Type B pancreatic cell (in vitro differentiated cells): ENCODE data around the gene TNFRSF18. TPM values are rescaled to one million over a fixed set of nuclear protein-coding genes. Genes with fewer than 3 reads are reported as not detected.

Experiments
- DNase-seq: peaks from one replicate; pipeline ENCODE4 v3.0.0; 2021; ENCODE audit warnings: mixed read lengths; ENCODE audit not compliant: unreplicated experiment; ENCODE audit errors: extremely low spot score
- H3K27ac Mint-ChIP-seq: 2 replicates; pipeline ENCODE4 v1.8.0; 2021; ENCODE audit warnings: mild to moderate bottlenecking, mixed read lengths
- H3K27me3 Mint-ChIP-seq: 2 replicates; pipeline ENCODE4 v1.8.0; 2021; ENCODE audit warnings: mixed read lengths
- H3K36me3 Mint-ChIP-seq: 2 replicates; pipeline ENCODE4 v1.8.0; 2021; ENCODE audit warnings: mixed read lengths
- H3K4me1 Mint-ChIP-seq: one replicate; pipeline ENCODE4 v1.8.0; 2021; ENCODE audit warnings: mixed read lengths; ENCODE audit not compliant: unreplicated experiment
- H3K4me3 Mint-ChIP-seq: 2 replicates; pipeline ENCODE4 v1.8.0; 2021; ENCODE audit warnings: mild to moderate bottlenecking, mixed read lengths
- H3K9me3 Mint-ChIP-seq: 2 replicates; pipeline ENCODE4 v1.8.0; 2021; ENCODE audit warnings: mixed read lengths
- total RNA-seq: library from RNA; stranded (reverse); gene quantifications from 2 replicates; pipeline ENCODE4 v1.2.1, GENCODE V29; 2021; ENCODE audit warnings: low replicate concordance
- TF ChIP-seq, protein P1 (sequence below): fragments of 200-600 bp; sonication (generic); conservative IDR thresholded peaks from 2 replicates; pipeline ENCODE4 v1.5.0; 2021; ENCODE audit warnings: antibody characterized with exemption, mild to moderate bottlenecking

The TNFRSF18 gene
- total RNA-seq, 1 donor from 2014 or later = not detected

DNA sequence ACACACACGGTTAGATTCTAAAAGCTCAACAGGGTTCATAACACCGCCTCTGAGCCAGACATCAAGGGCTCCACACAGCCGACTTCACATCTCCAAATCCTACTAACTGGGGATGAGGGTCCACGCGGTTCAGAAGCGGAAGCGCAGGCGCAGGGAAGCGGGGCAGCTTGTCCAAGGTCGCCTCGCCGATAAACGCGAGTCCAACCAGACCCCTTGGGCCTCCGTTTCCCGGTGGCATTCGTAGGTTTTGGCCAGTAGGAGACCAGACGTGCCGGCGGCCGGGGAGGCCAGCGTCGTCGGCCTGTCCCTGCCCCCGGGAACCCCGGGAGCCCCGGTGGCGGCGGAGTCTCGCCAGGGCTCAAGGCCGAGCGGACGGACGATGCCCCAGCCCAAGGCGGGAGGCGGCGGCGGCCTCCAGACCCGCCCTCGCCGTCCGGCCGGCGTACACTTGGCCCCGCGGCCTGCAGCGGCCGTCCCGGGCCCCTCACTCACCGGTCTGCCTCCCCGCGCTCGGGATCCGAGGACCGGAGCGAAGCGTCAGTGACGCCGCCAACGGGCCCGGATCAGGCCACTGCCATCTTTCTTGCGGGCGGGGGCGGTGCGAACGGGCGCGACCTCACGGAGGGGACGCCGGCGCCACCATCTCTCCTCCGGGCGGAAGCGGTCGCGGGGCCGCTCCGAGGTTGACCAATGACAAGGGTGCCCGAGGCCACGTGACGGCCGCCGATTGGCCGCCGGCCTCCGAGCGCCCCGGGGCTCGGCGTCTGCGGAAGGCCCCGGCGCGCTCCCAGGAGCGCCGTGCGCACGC, 25.2 kb upstream of the TNFRSF18 start, which contains the start of gene SDF4:
Gene SDF4 (minus strand): TSS at position 602 of the 808 bp plus-strand sequence. CDS start 3,229 bp downstream, outside the sequence.
- TF ChIP-seq, protein P1, sequence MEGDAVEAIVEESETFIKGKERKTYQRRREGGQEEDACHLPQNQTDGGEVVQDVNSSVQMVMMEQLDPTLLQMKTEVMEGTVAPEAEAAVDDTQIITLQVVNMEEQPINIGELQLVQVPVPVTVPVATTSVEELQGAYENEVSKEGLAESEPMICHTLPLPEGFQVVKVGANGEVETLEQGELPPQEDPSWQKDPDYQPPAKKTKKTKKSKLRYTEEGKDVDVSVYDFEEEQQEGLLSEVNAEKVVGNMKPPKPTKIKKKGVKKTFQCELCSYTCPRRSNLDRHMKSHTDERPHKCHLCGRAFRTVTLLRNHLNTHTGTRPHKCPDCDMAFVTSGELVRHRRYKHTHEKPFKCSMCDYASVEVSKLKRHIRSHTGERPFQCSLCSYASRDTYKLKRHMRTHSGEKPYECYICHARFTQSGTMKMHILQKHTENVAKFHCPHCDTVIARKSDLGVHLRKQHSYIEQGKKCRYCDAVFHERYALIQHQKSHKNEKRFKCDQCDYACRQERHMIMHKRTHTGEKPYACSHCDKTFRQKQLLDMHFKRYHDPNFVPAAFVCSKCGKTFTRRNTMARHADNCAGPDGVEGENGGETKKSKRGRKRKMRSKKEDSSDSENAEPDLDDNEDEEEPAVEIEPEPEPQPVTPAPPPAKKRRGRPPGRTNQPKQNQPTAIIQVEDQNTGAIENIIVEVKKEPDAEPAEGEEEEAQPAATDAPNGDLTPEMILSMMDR = no peak
- Mint-ChIP-seq H3K27ac (peak within 1 kb of the TSS; percentile 95), H3K36me3 (peaks cover 13% of the 10 kb centered on the region), H3K9me3 (no peaks in the 10 kb centered on the region), H3K4me1 (peaks cover 20% of the 10 kb centered on the region), H3K27me3 (no peaks in the 10 kb centered on the region), H3K4me3 (peak within 1 kb of the TSS; percentile 97)
- peak; percentile 97 for DNase-seq

DNA sequence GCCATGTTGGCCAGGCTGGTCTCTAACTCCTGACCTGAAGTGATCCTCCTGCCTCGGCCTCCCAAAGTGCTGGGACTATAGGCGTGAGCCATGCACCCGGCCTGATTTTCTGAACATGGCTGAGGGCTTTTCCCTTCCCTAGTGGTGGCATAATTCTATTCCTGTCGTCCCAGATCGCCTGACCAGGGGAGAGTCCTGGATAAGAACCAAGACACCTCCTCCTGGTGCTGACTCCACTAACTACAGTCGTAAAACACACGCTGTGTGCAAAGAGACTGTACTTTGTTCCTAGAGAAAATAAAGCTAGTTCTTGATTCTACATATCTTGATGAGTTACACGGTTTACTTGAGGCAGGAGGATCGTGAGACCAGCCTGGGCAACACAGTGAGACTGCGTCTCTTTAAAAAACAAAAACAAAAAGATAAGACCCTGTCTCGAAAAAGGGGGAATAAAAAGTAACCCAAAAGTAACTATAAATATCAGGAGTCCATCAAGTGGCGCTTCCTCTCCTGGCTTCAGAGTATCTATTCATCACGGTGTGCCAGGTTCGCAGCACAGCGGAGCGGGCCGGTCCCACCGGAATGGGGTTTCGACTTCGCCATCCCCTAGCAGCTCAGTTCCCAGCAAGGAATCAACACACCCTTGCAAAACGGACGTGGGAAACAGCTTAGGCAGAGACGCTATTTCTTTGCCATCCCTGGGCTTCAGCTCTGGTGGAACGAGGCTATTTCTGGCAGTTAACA, 24.4 kb upstream of the TNFRSF18 start:
- H3K4me3 Mint-ChIP-seq = peak overlapping the region; percentile 97
- peaks cover 20% of the 10 kb centered on the region for H3K4me1 Mint-ChIP-seq
- H3K9me3 Mint-ChIP-seq = no peaks in the 10 kb centered on the region
- H3K27me3 Mint-ChIP-seq = no peaks in the 10 kb centered on the region
- H3K27ac Mint-ChIP-seq = peak overlapping the region; percentile 95
- DNase-seq = no peak
- H3K36me3 Mint-ChIP-seq = peaks cover 14% of the 10 kb centered on the region
- TF ChIP-seq, protein P1 = peak; percentile 47

DNA sequence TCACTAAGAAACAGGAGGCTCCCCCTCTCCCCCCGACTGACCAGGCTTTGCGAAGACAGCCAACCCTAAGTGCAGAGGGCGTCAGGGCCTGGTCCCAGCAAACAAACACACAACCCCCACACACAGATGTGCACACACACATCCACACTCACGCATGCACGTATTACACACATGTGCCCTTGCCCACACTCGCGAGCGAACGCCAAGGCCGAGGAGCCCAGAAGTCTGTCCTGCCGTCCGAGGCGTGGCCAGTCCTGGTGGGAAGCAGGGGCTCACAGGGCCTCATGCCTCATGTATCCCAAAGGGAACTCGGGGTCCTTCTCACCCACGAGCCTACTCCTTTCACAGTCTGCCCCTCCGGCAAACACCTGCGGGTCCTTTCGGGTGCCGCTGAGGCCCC, 23.4 kb upstream of the TNFRSF18 start:
- H3K36me3 Mint-ChIP-seq = peaks cover 17% of the 10 kb centered on the region
- H3K27me3 Mint-ChIP-seq = no peaks in the 10 kb centered on the region
- peaks cover 20% of the 10 kb centered on the region for H3K4me1 Mint-ChIP-seq
- DNase-seq = no peak
- no peaks in the 10 kb centered on the region for H3K9me3 Mint-ChIP-seq
- H3K27ac Mint-ChIP-seq = no peak overlapping the region
- TF ChIP-seq, protein P1 = no peak
- peak overlapping the region; percentile 23 for H3K4me3 Mint-ChIP-seq

DNA sequence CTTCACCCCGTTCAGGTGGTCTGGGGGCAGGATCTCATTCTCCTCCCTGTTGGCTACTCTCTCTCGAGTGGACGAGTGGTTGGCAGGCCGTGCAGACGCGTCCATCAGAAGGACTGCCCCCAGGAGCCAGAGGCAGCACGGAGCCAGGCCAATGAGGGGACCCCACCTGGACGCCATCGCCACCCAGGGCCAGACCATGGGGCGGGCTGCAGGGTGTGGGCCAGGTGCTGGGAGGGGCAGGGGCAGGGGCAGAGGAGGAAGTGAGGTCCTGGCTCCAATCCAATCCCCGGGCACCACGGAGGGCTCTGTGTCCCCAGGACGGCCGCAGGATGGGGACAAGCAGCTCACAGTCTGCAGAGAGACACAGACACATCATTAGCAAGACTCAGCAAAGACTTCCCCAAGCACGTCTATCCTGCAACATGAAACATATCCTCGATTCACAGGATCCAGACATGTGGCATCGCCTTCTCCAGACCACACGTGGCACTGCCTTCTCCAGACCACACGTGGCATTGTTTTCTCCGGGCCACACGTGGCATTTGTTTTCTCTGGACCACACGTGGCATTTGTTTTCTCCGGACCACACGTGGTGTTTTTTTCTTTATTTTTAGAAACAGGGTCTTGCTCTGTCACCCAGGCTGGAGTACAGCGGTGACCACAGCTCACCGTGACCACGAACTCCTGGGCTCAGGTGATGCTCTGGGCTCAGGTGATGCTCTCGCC, 22.4 kb upstream of the TNFRSF18 start:
- Mint-ChIP-seq H3K36me3 (peaks cover 12% of the 10 kb centered on the region), H3K27me3 (no peaks in the 10 kb centered on the region), H3K9me3 (no peaks in the 10 kb centered on the region), H3K27ac (no peak overlapping the region), H3K4me1 (peaks cover 15% of the 10 kb centered on the region), H3K4me3 (no peak overlapping the region)
- DNase-seq = no peak
- TF ChIP-seq, protein P1 = no peak

DNA sequence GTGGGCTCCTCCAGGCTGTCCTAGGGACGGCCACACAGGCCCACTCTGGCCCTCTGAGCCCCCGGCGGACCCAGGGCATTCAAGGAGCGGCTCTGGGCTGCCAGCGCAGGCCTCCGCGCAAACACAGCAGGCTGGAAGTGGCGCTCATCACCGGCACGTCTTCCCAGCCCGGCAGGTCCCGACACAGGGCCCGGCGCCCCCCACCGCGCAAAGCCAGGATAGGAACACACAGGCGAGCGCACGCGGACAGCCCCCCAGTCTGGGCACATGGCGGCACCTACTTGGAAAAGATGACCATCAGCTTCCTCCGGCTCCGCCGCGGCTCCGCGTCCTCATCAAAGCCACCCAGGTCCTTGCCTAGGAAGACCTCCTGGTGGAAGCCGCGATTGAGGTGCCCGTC, 21.8 kb upstream of the TNFRSF18 start:
- Mint-ChIP-seq H3K9me3 (no peaks in the 10 kb centered on the region), H3K27ac (no peak overlapping the region), H3K4me1 (peaks cover 9% of the 10 kb centered on the region), H3K4me3 (no peak overlapping the region), H3K27me3 (no peaks in the 10 kb centered on the region), H3K36me3 (peaks cover 8% of the 10 kb centered on the region)
- DNase-seq = no peak
- TF ChIP-seq, protein P1 = no peak
